ENCODE data around the gene ATP5IF1.

ATP5IF1 gene

GRCh38 chr1:28239004-28239403 is 3.1 kb downstream of the ATP5IF1 start:
- Histone ChIP-seq H3K9me3 (replicated peaks; ENCODE audit: insufficient read depth, low read length) (no peaks in the 10 kb centered on the region), H3K9me2 (replicated peaks; ENCODE audit: insufficient read depth, low read length) (no peaks in the 10 kb centered on the region), H3K4me1 (ENCODE audit: low read length) (peaks cover 19% of the 10 kb centered on the region), H3K4me2 (ENCODE audit: low read depth, low read length) (no peak overlapping the region), H3F3A (ENCODE audit: insufficient read depth, low read length) (peaks cover 10% of the 10 kb centered on the region; the same call in 1 of the 2 replicates), H3K27ac (ENCODE audit: low read length) (no peak overlapping the region), H3K79me2 (ENCODE audit: low read length) (peaks cover 27% of the 10 kb centered on the region), H3K36me3 (replicated peaks; ENCODE audit: insufficient read depth, low read length) (no peaks in the 10 kb centered on the region), H3K4me3 (ENCODE audit: low read length) (no peak overlapping the region), H4K20me1 (ENCODE audit: insufficient read depth, low read length) (no peaks in the 10 kb centered on the region), H2AFZ (ENCODE audit: low read length) (no peak overlapping the region), H3K9ac (ENCODE audit: low read length) (no peak overlapping the region), H3K27me3 (replicated peaks; ENCODE audit: insufficient read depth, low read length) (no peaks in the 10 kb centered on the region)
- TF ChIP-seq EZH2 (optimal IDR thresholded peaks at IDR 0.05; ENCODE audit: low read depth, low read length) (no peak), CTCF (IDR thresholded peaks at IDR 0.05; ENCODE audit: low read length) (no peak), EZH2phosphoT487 (IDR thresholded peaks at IDR 0.05; ENCODE audit: low read length) (no peak)
- no peak for DNase-seq

- no peak overlapping the region for H3K4me2 ChIP-seq (ENCODE audit: low read depth, low read length)
- no peak overlapping the region for H3K27ac ChIP-seq (ENCODE audit: low read length)
- no peak overlapping the region for H3K9ac ChIP-seq (ENCODE audit: low read length)
- no peaks in the 10 kb centered on the region for H4K20me1 ChIP-seq (ENCODE audit: insufficient read depth, low read length)
- H3K27me3 ChIP-seq (replicated peaks; ENCODE audit: insufficient read depth, low read length), result no peaks in the 10 kb centered on the region
- H3K9me3 ChIP-seq (replicated peaks; ENCODE audit: insufficient read depth, low read length), result no peaks in the 10 kb centered on the region
- no peaks in the 10 kb centered on the region for H3K36me3 ChIP-seq (replicated peaks; ENCODE audit: insufficient read depth, low read length)
- H3K4me1 ChIP-seq (ENCODE audit: low read length), result peaks cover 29% of the 10 kb centered on the region
- no peak for DNase-seq
- peaks cover 19% of the 10 kb centered on the region; the same call in 1 of the 2 replicates for H3F3A ChIP-seq (ENCODE audit: insufficient read depth, low read length)
- no peak overlapping the region for H2AFZ ChIP-seq (ENCODE audit: low read length)
- no peak overlapping the region for H3K4me3 ChIP-seq (ENCODE audit: low read length)
- no peaks in the 10 kb centered on the region for H3K9me2 ChIP-seq (replicated peaks; ENCODE audit: insufficient read depth, low read length)
- peaks cover 27% of the 10 kb centered on the region for H3K79me2 ChIP-seq (ENCODE audit: low read length)
- TF ChIP-seq CTCF (IDR thresholded peaks at IDR 0.05; ENCODE audit: low read length), result no peak
- TF ChIP-seq EZH2phosphoT487 (IDR thresholded peaks at IDR 0.05; ENCODE audit: low read length), result no peak
- TF ChIP-seq EZH2 (optimal IDR thresholded peaks at IDR 0.05; ENCODE audit: low read depth, low read length), result no peak
These were observed 4.1 kb downstream of the ATP5IF1 start for GRCh38 chr1:28240024-28240423.

- no peak overlapping the region for H2AFZ ChIP-seq (ENCODE audit: low read length)
- H3K79me2 ChIP-seq (ENCODE audit: low read length), result peaks cover 18% of the 10 kb centered on the region
- no peaks in the 10 kb centered on the region for H3K9me3 ChIP-seq (replicated peaks; ENCODE audit: insufficient read depth, low read length)
- no peak for DNase-seq
- peaks cover 31% of the 10 kb centered on the region for H3F3A ChIP-seq (ENCODE audit: insufficient read depth, low read length)
- H3K4me1 ChIP-seq (ENCODE audit: low read length), result peaks cover 34% of the 10 kb centered on the region
- no peaks in the 10 kb centered on the region for H3K36me3 ChIP-seq (replicated peaks; ENCODE audit: insufficient read depth, low read length)
- no peaks in the 10 kb centered on the region for H3K27me3 ChIP-seq (replicated peaks; ENCODE audit: insufficient read depth, low read length)
- TF ChIP-seq EZH2 (optimal IDR thresholded peaks at IDR 0.05; ENCODE audit: low read depth, low read length) (no peak), CTCF (IDR thresholded peaks at IDR 0.05; ENCODE audit: low read length) (no peak), EZH2phosphoT487 (IDR thresholded peaks at IDR 0.05; ENCODE audit: low read length) (no peak)
- H3K27ac ChIP-seq (ENCODE audit: low read length), result no peak overlapping the region
- no peak overlapping the region for H3K4me2 ChIP-seq (ENCODE audit: low read depth, low read length)
- H4K20me1 ChIP-seq (ENCODE audit: insufficient read depth, low read length), result no peaks in the 10 kb centered on the region
- no peak overlapping the region for H3K4me3 ChIP-seq (ENCODE audit: low read length)
- no peak overlapping the region for H3K9ac ChIP-seq (ENCODE audit: low read length)
- H3K9me2 ChIP-seq (replicated peaks; ENCODE audit: insufficient read depth, low read length), result no peaks in the 10 kb centered on the region
These were observed 5.8 kb downstream of the ATP5IF1 start for GRCh38 chr1:28241638-28242241.
